CD14-positive monocyte (primary cell): Measurements from ENCODE around the gene PTPRD. TPM values are rescaled to one million over a fixed set of nuclear protein-coding genes. Genes with fewer than 3 reads are reported as not detected.
"Not testable (repeated sequence)": the region's sequence is repeated elsewhere in the genome, so short reads cannot be mapped to it uniquely, and the experiment has no call there.

ENCODE experiments used
- DNase-seq, 3 donors: peaks; one replicate each; pipeline ENCODE4 v3.0.0-alpha.2; 2011 to 2022
- H2AFZ ChIP-seq: 2 replicates; pipeline ENCODE4 v1.6.0; 2012; ENCODE audit warnings: mild to moderate bottlenecking, low read depth, low read length, inconsistent platforms; ENCODE audit not compliant: insufficient read depth, poor library complexity, severe bottlenecking
- H3K27ac ChIP-seq, 2 donors: 1 replicate in 1 of 2; 2 replicates in 1 of 2; pipeline ENCODE4 v1.5.1; 2012 to 2013; ENCODE audit warnings: low read length in 2 of 2, control low read depth in 1 of 2, inconsistent platforms in 1 of 2, low read depth in 1 of 2, mild to moderate bottlenecking in 1 of 2
- H3K27me3 ChIP-seq, 2 donors: one replicate each; pipeline versions ENCODE4 v1.6.0 to v1.6.1; 2011 to 2013; ENCODE audit warnings: low read length in 2 of 2; ENCODE audit not compliant: control insufficient read depth in 2 of 2, insufficient read depth in 2 of 2
- H3K36me3 ChIP-seq, 2 donors: replicated peaks in 1 of 2; 1 replicate in 1 of 2; 2 replicates in 1 of 2; pipeline versions ENCODE4 v1.5.1 to v1.6.1; 2012 to 2013; ENCODE audit warnings: low read length in 2 of 2, control low read depth in 1 of 2, inconsistent platforms in 1 of 2, mild to moderate bottlenecking in 1 of 2; ENCODE audit not compliant: insufficient read depth in 2 of 2, control insufficient read depth in 1 of 2
- H3K4me1 ChIP-seq, 2 donors: 1 replicate in 1 of 2; 2 replicates in 1 of 2; pipeline versions ENCODE4 v1.5.1 to v1.6.1; 2012 to 2013; ENCODE audit warnings: low read length in 2 of 2, control low read depth in 1 of 2, inconsistent platforms in 1 of 2, mild to moderate bottlenecking in 1 of 2, moderate library complexity in 1 of 2; ENCODE audit not compliant: insufficient read depth in 2 of 2, control insufficient read depth in 1 of 2
- H3K4me2 ChIP-seq: replicated peaks from 2 replicates; pipeline ENCODE3; 2012; ENCODE audit warnings: low read length, moderate library complexity, mild to moderate bottlenecking; ENCODE audit not compliant: poor library complexity, severe bottlenecking; ENCODE audit errors: extremely low read depth
- H3K4me3 ChIP-seq, 3 experiments: fragments of 200-600 bp in 1 of 3; sonication (generic) in 1 of 3; replicated peaks in 1 of 3; 1 replicate in 2 of 3; 2 replicates in 1 of 3; pipeline ENCODE4 v1.5.1; 2011 to 2013; ENCODE audit warnings: low read length in 3 of 3, mild to moderate bottlenecking in 3 of 3, control low read depth in 2 of 3, low read depth in 2 of 3, inconsistent platforms in 1 of 3, moderate library complexity in 1 of 3
- H3K79me2 ChIP-seq: 2 replicates; pipeline ENCODE4 v1.6.0; 2012; ENCODE audit warnings: mild to moderate bottlenecking, control low read depth, inconsistent platforms, low read length, moderate library complexity; ENCODE audit not compliant: insufficient read depth
- H3K9ac ChIP-seq: 2 replicates; pipeline ENCODE4 v1.6.0; 2017; ENCODE audit warnings: low read length, mild to moderate bottlenecking; ENCODE audit not compliant: insufficient read depth, poor library complexity, severe bottlenecking
- H3K9me3 ChIP-seq, 2 donors: replicated peaks in 1 of 2; 1 replicate in 1 of 2; 2 replicates in 1 of 2; pipeline versions ENCODE4 v1.5.1 to v1.6.1; 2012 to 2013; ENCODE audit warnings: low read length in 2 of 2, control low read depth in 1 of 2; ENCODE audit not compliant: control insufficient read depth in 1 of 2, insufficient read depth in 1 of 2
- H4K20me1 ChIP-seq: 2 replicates; pipeline ENCODE4 v1.6.0; 2012; ENCODE audit warnings: mild to moderate bottlenecking, low read length, control low read depth, moderate library complexity; ENCODE audit not compliant: insufficient read depth
- H3K27ac Mint-ChIP-seq, 7 donors: one replicate each; pipeline ENCODE4 v1.8.0; 2020; ENCODE audit warnings: mild to moderate bottlenecking in 7 of 7, mixed read lengths in 7 of 7, moderate library complexity in 6 of 7, inconsistent platforms in 2 of 7
- H3K27me3 Mint-ChIP-seq, 3 donors: one replicate each; pipeline ENCODE4 v1.8.0; 2021 to 2022; ENCODE audit warnings: low read depth in 3 of 3, mild to moderate bottlenecking in 3 of 3, mixed read lengths in 3 of 3, moderate library complexity in 3 of 3, inconsistent platforms in 1 of 3
- H3K36me3 Mint-ChIP-seq, 2 donors: one replicate each; pipeline ENCODE4 v1.8.0; 2020; ENCODE audit warnings: mixed read lengths in 2 of 2, inconsistent platforms in 1 of 2, mild to moderate bottlenecking in 1 of 2
- H3K4me1 Mint-ChIP-seq: one replicate; pipeline ENCODE4 v1.8.0; 2020; ENCODE audit warnings: mild to moderate bottlenecking, mixed read lengths
- H3K4me3 Mint-ChIP-seq, 2 donors: one replicate each; pipeline ENCODE4 v1.8.0; 2020; ENCODE audit warnings: mild to moderate bottlenecking in 2 of 2, mixed read lengths in 2 of 2, moderate library complexity in 1 of 2
- H3K9me3 Mint-ChIP-seq, 7 donors: one replicate each; pipeline ENCODE4 v1.8.0; 2020 to 2022; ENCODE audit warnings: mixed read lengths in 7 of 7, mild to moderate bottlenecking in 6 of 7, moderate library complexity in 6 of 7, inconsistent platforms in 2 of 7
- WGBS: methylation state at CpG from one replicate; pipeline ENCODE4 v1.1.5; 2013; ENCODE audit warnings: missing lambda C conversion rate; ENCODE audit not compliant: insufficient coverage; 5-methylcytosine and 5-hydroxymethylcytosine counted together
- intact Hi-C, 2 donors: fragments of 100-400 bp; cut with micrococcal nuclease; formaldehyde crosslinking; loops; one replicate each; pipeline versions ENCODE4 v1.15.0 to v1.15.1; 2023
- polyA plus RNA-seq, 3 donors: library from polyadenylated mRNA; depleted of rRNA in 1 of 3; unstranded in 2 of 3; stranded (reverse) in 1 of 3; fragments of 300-500 nt in 2 of 3; fragments of >200 nt in 1 of 3; fragmentation: Illumina TruSeq in 2 of 3; gene quantifications; 1 replicate in 2 of 3; 2 replicates in 1 of 3; pipeline ENCODE4 v1.2.3, GENCODE V29; 2012 to 2021
- TF ChIP-seq, protein P1 (sequence below): fragments of 200-600 bp; IDR thresholded peaks from one replicate; pipeline ENCODE4 v1.8.0; 2022; ENCODE audit warnings: antibody characterized with exemption, mild to moderate bottlenecking

The PTPRD gene
- polyA plus RNA-seq, 3 donors: not detected

DNA sequence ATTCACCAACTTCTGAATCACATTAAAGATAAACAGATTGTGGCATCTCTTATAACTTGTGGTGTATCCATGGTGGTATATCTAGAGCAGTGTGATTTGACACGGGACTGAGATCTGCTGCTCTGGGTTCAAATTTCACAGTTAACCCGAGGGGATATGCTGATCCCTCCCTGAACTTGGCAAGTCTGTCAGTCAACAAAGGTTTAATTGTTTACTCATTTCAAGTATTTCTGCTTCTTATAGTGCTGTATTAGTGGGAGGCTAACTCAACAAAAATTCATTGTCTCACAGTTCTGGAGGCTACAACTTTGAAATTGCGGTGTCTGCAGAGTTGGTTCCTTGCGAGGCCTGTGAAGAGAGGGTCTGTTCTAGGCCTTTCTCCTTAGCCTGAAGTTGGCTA is 1175.2 kb downstream of the PTPRD start:
- Histone ChIP-seq H3K4me1 (no peaks in the 10 kb centered on the region), H3K79me2 (no peaks in the 10 kb centered on the region), H3K4me3 (no peak overlapping the region), H3K4me2 (no peak overlapping the region), H3K27ac (no peak overlapping the region), H3K9ac (no peak overlapping the region), H4K20me1 (no peaks in the 10 kb centered on the region), H3K27me3 (no peaks in the 10 kb centered on the region), H3K36me3 (no peaks in the 10 kb centered on the region), H2AFZ (no peak overlapping the region), H3K9me3 (peaks cover 0 to 4% of the 10 kb centered on the region in 2 donors)
- no peaks in the 10 kb centered on the region for H3K27me3 Mint-ChIP-seq
- 72% methylated on average over 3 of the region's 4 CpGs for WGBS
- H3K9me3 Mint-ChIP-seq: peaks cover 0 to 9% (median 4%) of the 10 kb centered on the region in 7 donors
- TF ChIP-seq, protein P1, sequence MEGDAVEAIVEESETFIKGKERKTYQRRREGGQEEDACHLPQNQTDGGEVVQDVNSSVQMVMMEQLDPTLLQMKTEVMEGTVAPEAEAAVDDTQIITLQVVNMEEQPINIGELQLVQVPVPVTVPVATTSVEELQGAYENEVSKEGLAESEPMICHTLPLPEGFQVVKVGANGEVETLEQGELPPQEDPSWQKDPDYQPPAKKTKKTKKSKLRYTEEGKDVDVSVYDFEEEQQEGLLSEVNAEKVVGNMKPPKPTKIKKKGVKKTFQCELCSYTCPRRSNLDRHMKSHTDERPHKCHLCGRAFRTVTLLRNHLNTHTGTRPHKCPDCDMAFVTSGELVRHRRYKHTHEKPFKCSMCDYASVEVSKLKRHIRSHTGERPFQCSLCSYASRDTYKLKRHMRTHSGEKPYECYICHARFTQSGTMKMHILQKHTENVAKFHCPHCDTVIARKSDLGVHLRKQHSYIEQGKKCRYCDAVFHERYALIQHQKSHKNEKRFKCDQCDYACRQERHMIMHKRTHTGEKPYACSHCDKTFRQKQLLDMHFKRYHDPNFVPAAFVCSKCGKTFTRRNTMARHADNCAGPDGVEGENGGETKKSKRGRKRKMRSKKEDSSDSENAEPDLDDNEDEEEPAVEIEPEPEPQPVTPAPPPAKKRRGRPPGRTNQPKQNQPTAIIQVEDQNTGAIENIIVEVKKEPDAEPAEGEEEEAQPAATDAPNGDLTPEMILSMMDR: no peak
- H3K4me1 Mint-ChIP-seq: no peaks in the 10 kb centered on the region
- H3K36me3 Mint-ChIP-seq: no peaks in the 10 kb centered on the region
- no peak overlapping the region for H3K27ac Mint-ChIP-seq
- no peak overlapping the region for H3K4me3 Mint-ChIP-seq
- intact Hi-C loops: no loop called here
- DNase-seq: no peak

DNA sequence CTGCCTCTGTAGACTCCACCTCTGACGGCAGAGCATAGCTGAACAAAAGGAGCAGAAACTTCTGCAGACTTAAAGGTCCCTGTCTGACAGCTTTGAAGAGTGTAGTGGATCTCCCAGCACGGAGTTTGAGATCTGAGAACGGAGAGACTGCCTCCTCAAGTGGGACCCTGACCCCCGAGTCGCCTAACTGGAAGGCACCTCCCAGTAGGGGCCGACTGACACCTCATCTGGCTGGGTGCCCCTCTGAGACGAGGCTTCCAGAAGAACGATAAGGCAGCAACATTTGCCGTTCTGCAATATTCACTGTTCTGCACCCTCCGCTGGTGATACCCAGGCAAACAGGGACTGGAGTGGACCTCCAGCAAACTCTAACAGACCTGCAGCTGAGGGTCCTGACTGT is 1186.3 kb downstream of the PTPRD start:
- DNase-seq, H3K79me2 ChIP-seq, H3K27ac ChIP-seq, H3K4me1 Mint-ChIP-seq, H2AFZ ChIP-seq, H3K4me3 ChIP-seq, H3K9me3 Mint-ChIP-seq, H3K4me2 ChIP-seq, H3K9ac ChIP-seq, H3K9me3 ChIP-seq, H3K4me3 Mint-ChIP-seq, H3K27me3 ChIP-seq, H3K36me3 ChIP-seq, H4K20me1 ChIP-seq, H3K36me3 Mint-ChIP-seq, H3K4me1 ChIP-seq, intact Hi-C loops, H3K27me3 Mint-ChIP-seq, H3K27ac Mint-ChIP-seq: not testable (repeated sequence)
- 91% methylated on average over 8 of the region's 10 CpGs for WGBS
